Measurements from ENCODE around the gene KNSTRN.

- TF ChIP-seq MEIS1 (CRISPR knock-in tag; IDR thresholded peaks at IDR 0.05; ENCODE audit: borderline replicate concordance), result no peak
- no peak for TF ChIP-seq BCL6B (tag by site-specific recombination; IDR thresholded peaks at IDR 0.05)
- no peak for TF ChIP-seq ZSCAN5A (tag by site-specific recombination; IDR thresholded peaks at IDR 0.05)
- no peak for TF ChIP-seq ZFP37 (tag by site-specific recombination; IDR thresholded peaks at IDR 0.05)
- TF ChIP-seq ZNF280C (tag by site-specific recombination; IDR thresholded peaks at IDR 0.05), result no peak
These were observed 39.0 kb upstream of the KNSTRN start for GRCh38 chr15:40343512-40343911.
